IPS-18a (cell line): ENCODE data around the gene PTPN12.

ENCODE experiments used
- H3K27ac ChIP-seq: one replicate; pipeline ENCODE4 v1.5.1; 2013; ENCODE audit warnings: low read length
- H3K27me3 ChIP-seq: one replicate; pipeline ENCODE4 v1.6.1; 2013; ENCODE audit warnings: mild to moderate bottlenecking, low read length; ENCODE audit not compliant: control insufficient read depth, insufficient read depth
- H3K36me3 ChIP-seq: one replicate; pipeline ENCODE4 v1.6.1; 2013; ENCODE audit warnings: low read depth, low read length; ENCODE audit not compliant: control insufficient read depth
- H3K4me1 ChIP-seq: one replicate; pipeline ENCODE4 v1.6.1; 2013; ENCODE audit warnings: low read depth, low read length; ENCODE audit not compliant: control insufficient read depth
- H3K4me3 ChIP-seq: one replicate; pipeline ENCODE4 v1.5.1; 2013; ENCODE audit warnings: low read length
- H3K9ac ChIP-seq: one replicate; pipeline ENCODE4 v1.6.1; 2013; ENCODE audit warnings: mild to moderate bottlenecking, low read length, moderate library complexity
- H3K9me3 ChIP-seq: one replicate; pipeline ENCODE4 v1.6.1; 2013; ENCODE audit warnings: low read depth, low read length; ENCODE audit not compliant: control insufficient read depth

The PTPN12 gene

DNA sequence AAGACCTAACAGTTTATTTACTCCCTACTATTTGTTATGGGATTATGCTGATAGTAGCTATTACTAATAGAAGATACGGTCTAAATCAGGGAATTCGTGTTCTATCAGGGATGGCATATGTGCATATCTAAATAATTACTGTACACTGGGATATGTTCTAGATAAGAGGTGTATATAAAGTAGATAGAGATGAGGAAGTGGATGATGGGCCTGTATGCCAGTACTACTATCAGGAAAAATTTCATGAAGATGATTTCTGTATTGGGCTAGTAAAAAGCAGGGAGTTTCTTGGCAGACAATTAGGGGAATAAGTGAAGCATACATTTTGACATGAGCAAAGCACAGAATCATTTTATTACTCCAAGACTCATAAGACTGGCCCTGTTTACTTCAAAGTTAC, 26.2 kb downstream of the PTPN12 start:
- Histone ChIP-seq H3K9me3 (no peaks in the 10 kb centered on the region), H3K27ac (no peak overlapping the region), H3K36me3 (no peaks in the 10 kb centered on the region), H3K9ac (no peak overlapping the region), H3K4me3 (no peak overlapping the region), H3K27me3 (no peaks in the 10 kb centered on the region), H3K4me1 (no peaks in the 10 kb centered on the region)

DNA sequence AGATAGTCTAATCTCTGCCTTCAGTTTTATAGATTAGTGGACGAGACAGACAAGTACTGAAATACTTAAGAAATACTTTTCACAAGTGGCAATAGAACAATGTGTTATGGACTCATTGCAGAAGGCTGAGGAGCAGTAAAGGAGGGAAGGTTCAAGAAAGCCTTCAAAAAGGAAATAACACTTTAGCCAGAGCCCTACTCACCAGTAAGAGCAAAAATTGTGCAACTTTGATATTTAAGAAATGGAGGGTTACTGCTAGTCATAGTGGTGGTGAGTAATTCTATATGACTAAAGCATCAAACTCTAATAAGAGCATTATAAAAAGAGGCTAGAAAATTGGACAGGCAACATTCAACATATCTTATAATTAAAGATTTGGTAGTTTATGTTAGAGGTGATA, 28.8 kb downstream of the PTPN12 start:
- peaks cover 8% of the 10 kb centered on the region for H3K4me1 ChIP-seq
- H3K4me3 ChIP-seq: no peak overlapping the region
- H3K9me3 ChIP-seq: no peaks in the 10 kb centered on the region
- no peak overlapping the region for H3K9ac ChIP-seq
- H3K27me3 ChIP-seq: no peaks in the 10 kb centered on the region
- H3K27ac ChIP-seq: no peak overlapping the region
- no peaks in the 10 kb centered on the region for H3K36me3 ChIP-seq

DNA sequence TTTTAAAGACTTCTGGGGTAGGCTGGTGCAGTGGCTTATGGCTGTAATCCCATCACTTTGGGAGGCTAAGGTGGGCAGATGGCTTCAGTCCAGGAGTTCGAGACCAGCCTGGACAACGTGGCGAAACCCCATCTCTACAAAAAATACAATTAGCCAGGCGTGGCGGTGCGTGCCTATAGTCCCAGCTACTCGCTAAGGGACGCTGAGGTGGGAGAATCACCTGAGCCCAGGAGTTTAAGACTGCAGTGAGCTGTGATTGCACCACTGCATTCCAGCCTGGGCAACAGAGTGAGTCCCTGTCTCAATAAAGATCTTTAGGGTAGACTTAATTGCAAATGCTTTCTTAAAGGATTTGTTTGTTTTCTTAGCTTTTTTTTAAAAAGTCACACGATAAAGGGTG, 29.3 kb downstream of the PTPN12 start:
- Histone ChIP-seq H3K27me3 (no peaks in the 10 kb centered on the region), H3K4me1 (peaks cover 11% of the 10 kb centered on the region), H3K36me3 (no peaks in the 10 kb centered on the region), H3K4me3 (no peak overlapping the region), H3K27ac (no peak overlapping the region), H3K9me3 (no peaks in the 10 kb centered on the region), H3K9ac (no peak overlapping the region)

DNA sequence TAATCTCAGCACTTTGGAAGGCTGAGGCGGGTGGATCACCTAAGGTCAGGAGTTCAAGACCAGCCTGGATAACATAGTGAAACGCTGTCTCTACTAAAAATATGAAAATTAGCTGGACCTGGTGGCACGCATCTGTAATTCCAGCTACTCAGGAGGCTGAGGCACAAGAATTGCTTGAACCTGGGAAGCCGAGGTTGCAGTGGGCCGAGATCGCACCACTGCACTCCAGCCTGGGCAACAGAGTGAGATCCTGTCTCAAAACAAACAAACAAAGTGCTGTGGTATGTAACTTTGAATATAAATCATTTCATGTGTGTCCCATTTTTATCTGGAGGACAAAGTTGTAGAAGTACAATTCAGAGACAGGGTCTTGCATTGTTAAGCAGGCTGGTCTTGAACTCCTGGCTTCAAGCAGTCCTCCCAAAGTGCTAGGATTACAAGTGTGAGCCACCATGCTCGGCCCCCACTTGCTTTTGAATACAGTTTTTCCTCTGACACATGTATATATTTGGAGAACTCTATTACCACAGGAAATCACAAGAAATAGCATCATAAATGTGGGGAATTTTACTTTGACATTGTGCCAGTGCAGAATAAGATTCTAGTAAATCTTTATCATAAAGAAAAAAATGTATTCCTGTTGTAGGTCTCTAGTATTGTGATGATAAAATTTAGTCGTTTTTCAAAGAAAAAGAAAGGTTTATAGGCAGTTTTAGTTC, 32.6 kb downstream of the PTPN12 start:
- peaks cover 11% of the 10 kb centered on the region for H3K4me1 ChIP-seq
- H3K4me3 ChIP-seq: no peak overlapping the region
- H3K9me3 ChIP-seq: no peaks in the 10 kb centered on the region
- no peaks in the 10 kb centered on the region for H3K27me3 ChIP-seq
- H3K27ac ChIP-seq: no peak overlapping the region
- H3K36me3 ChIP-seq: peaks cover 16% of the 10 kb centered on the region
- no peak overlapping the region for H3K9ac ChIP-seq

DNA sequence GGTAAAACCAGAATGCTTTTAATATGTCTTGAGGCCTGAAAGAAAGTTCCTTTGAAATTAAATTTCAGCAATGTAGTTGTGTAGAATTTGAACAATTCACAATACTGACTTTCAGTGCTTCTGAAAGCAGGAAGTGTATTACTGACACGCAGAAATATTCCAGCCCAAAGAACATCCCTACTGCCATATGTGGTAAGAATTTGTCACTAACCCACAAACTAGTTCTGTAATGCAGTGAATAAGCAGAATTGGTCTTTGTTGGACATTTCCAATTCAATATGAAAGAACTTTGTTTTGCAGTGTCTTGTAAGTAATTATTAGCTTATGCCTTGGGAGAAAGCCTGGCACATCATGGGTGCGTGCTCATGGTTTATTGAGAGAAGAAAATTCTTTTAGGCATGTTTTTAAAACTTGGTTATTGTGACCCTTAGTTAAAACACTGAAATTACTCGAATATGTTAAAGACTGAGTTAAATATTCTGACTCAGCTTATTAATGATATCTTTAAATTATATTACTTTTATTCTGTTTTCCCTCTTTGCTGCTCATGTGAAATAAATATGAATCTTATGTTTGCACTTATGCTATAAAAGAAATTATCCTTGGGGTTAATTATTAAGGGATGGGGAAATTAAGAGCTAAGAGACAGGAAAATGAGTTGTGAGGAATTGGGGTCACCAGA, 33.4 kb downstream of the PTPN12 start:
- H3K27me3 ChIP-seq: no peaks in the 10 kb centered on the region
- H3K9me3 ChIP-seq: no peaks in the 10 kb centered on the region
- H3K4me1 ChIP-seq: peaks cover 11% of the 10 kb centered on the region
- no peak overlapping the region for H3K9ac ChIP-seq
- no peak overlapping the region for H3K4me3 ChIP-seq
- H3K36me3 ChIP-seq: peaks cover 16% of the 10 kb centered on the region
- H3K27ac ChIP-seq: no peak overlapping the region

DNA sequence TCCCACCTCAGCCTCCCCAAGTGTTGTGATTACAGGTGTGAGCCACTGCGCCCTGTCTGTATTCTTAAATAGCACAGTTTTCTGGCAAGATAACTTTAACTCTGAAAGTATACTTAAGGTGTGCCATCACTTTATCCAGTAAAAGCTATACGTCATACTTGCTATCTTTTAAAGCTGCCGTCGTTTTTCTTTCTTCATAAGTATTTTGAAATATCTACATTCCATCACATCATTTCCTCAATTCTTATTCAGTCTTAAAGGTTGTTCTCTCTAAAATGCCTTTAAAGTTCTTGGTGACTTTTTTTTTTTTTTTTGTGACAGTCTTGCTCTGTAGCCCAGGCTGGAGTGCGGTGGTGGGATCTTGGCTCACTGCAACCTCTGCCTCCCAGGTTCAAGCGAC, 34.7 kb downstream of the PTPN12 start:
- Histone ChIP-seq H3K4me3 (no peak overlapping the region), H3K27ac (no peak overlapping the region), H3K9me3 (no peaks in the 10 kb centered on the region), H3K4me1 (peaks cover 11% of the 10 kb centered on the region), H3K27me3 (no peaks in the 10 kb centered on the region), H3K9ac (no peak overlapping the region), H3K36me3 (peaks cover 19% of the 10 kb centered on the region)

DNA sequence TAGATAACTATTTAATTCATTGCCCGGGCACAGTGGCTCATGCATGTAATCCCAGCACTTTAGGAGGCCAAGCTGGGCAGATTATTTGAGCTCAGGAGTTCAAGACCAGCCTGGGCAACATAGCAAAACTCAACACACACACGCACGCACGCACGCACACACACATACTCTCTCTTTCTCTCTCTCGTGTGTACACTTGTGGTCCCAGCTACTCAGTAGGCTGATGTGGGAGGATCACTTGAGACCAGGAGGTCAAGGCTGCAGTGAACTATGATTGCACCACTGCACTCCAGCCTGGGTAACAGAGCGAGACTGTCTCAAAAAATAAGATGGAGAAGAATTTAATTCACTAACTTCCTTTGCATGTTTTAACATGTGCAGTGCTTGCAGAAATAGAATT, 38.1 kb downstream of the PTPN12 start:
- no peaks in the 10 kb centered on the region for H3K9me3 ChIP-seq
- H3K9ac ChIP-seq: no peak overlapping the region
- H3K27ac ChIP-seq: no peak overlapping the region
- peaks cover 10% of the 10 kb centered on the region for H3K4me1 ChIP-seq
- peaks cover 26% of the 10 kb centered on the region for H3K36me3 ChIP-seq
- H3K4me3 ChIP-seq: no peak overlapping the region
- H3K27me3 ChIP-seq: no peaks in the 10 kb centered on the region

DNA sequence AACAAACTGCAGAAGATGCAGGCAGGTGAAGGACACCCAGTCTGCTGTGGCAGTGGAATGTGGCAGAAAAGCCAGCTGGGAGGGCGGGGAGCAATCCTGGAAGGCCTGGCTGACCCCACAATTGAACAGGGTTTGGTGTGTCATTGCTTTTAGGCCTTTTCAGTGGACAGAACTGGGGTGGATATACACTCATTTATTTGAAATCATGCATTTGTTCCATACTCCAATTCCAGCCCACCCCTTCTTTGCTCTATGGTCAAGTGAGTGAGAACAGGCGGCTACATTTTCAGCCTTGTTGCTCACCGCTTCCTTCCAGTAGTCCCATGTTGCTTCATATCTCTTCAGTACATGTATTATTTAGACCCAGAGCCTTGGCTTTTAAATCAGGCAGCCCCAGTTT, 39.8 kb downstream of the PTPN12 start:
- no peaks in the 10 kb centered on the region for H3K9me3 ChIP-seq

DNA sequence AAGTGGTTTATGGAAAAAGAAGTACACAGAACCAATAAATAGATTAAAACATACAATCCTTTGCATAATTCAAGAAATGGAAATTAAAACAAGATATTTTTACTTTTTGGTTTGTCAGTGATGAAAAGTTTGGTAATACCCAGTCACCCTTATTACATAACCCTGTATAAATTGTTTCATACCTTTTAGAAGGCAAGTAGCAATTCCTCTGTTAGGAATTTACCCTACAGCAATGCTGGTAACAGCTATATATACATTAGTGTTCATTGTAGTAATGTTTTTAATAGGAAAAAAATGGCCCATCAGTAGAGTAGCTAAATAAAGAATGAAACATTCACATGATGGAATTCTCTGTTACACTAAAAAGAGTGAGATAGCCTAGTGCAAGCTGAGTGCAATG, 42.7 kb downstream of the PTPN12 start:
- Histone ChIP-seq H3K4me3 (no peak overlapping the region), H3K36me3 (peaks cover 35% of the 10 kb centered on the region), H3K9me3 (no peaks in the 10 kb centered on the region), H3K27me3 (no peaks in the 10 kb centered on the region), H3K9ac (no peak overlapping the region), H3K4me1 (no peaks in the 10 kb centered on the region), H3K27ac (no peak overlapping the region)

More for the DNA sequence above, 39.8 kb downstream of the PTPN12 start:
- no peak overlapping the region for H3K9ac ChIP-seq
- no peak overlapping the region for H3K27ac ChIP-seq
- no peaks in the 10 kb centered on the region for H3K4me1 ChIP-seq
- H3K36me3 ChIP-seq: peaks cover 35% of the 10 kb centered on the region
- H3K4me3 ChIP-seq: no peak overlapping the region
- no peaks in the 10 kb centered on the region for H3K27me3 ChIP-seq

DNA sequence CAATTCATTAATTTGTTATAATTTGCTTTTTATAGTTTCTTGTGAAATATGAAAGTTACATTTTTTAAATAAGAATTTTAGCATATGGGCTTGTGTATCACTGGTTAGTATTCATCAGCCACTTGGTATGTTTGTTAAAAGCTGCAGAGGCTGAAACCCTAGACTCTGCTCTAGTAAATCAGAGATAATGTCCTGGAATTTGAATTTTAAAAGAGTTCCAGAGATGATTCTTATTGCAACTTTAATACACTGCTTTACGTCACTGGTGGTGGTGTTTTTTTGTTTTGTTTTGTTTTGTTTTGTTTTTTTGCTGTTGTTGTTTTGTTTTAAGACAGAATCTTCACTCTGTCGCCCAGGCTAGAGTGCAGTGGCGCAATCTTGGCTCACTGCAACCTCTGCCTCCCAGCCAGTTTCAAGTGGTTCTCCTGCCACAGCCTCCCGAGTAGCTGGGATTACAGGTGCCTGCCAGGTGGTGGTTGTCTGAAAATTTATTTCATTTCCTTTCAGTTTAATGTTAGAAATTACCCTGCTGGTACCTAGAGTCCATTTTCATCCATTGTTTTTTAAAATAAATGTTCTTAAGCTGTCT, 43.8 kb downstream of the PTPN12 start:
- Histone ChIP-seq H3K27ac (no peak overlapping the region), H3K36me3 (peaks cover 41% of the 10 kb centered on the region), H3K9me3 (no peaks in the 10 kb centered on the region), H3K4me1 (no peaks in the 10 kb centered on the region), H3K9ac (no peak overlapping the region), H3K4me3 (no peak overlapping the region), H3K27me3 (no peaks in the 10 kb centered on the region)

DNA sequence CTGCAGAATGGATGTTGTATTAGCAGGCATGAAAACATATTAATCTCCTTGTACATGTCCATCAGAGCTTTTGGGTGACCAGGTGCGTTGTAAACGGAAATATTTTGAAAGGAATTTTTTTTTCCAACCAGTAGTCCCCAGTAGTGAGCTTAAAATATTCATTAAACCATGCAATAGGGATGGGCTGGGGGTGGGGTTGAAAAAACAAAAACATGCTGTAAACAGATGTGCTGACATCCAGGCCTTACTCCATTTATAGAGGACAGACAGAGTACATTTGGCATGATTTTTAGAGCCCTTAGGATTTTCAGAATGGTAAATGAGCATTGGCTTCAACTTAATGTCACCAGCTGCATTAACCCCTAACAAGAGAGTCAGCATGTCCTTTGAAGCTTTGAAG, 50.2 kb downstream of the PTPN12 start:
- no peaks in the 10 kb centered on the region for H3K4me1 ChIP-seq
- H3K27ac ChIP-seq: peak overlapping the region; percentile 15
- no peaks in the 10 kb centered on the region for H3K9me3 ChIP-seq
- H3K27me3 ChIP-seq: no peaks in the 10 kb centered on the region
- H3K4me3 ChIP-seq: no peak overlapping the region
- no peak overlapping the region for H3K9ac ChIP-seq
- peaks cover 60% of the 10 kb centered on the region for H3K36me3 ChIP-seq

DNA sequence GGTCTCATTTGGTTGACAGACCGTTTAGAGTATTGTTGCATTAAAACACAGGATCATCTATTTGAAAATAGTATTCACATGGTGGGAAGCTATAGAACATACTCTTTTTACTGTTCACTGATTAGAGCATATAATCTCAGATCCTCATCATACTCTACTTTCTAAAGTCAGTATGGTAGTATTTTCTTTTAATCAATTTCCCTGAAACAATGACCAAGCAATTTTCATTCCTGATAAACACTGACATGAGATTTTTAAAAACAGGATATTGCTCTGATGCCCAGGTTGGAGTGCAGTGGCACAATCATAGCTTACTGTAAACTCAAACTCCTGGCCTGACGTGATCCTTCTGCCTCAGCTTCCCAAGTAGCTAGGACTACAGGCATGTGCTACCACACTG, 63.9 kb downstream of the PTPN12 start:
- Histone ChIP-seq H3K36me3 (peaks cover 47% of the 10 kb centered on the region), H3K27ac (no peak overlapping the region)

More for the DNA sequence above, 63.9 kb downstream of the PTPN12 start:
- no peak overlapping the region for H3K4me3 ChIP-seq
- no peaks in the 10 kb centered on the region for H3K4me1 ChIP-seq
- H3K9me3 ChIP-seq: no peaks in the 10 kb centered on the region
- H3K27me3 ChIP-seq: no peaks in the 10 kb centered on the region
- H3K9ac ChIP-seq: no peak overlapping the region
